ENCODE results near the gene OASL. TPM values are rescaled to one million over a fixed set of nuclear protein-coding genes. Genes with fewer than 3 reads are reported as not detected.

Gene OASL
- polyA plus RNA-seq, 3 donors: 9.9 to 14.9 (median 13.4) TPM

GRCh38 chr12:121001060-121001459 lies 38.0 kb downstream of the OASL start:
- H2AFZ ChIP-seq (ENCODE audit: insufficient read depth, low read depth, low read length, poor library complexity, severe bottlenecking): no peak overlapping the region
- no peak overlapping the region for H3K4me2 ChIP-seq (replicated peaks; ENCODE audit: extremely low read depth, low read length, poor library complexity, severe bottlenecking)
- H3K79me2 ChIP-seq (ENCODE audit: insufficient read depth, low read length): no peaks in the 10 kb centered on the region
- H4K20me1 ChIP-seq (ENCODE audit: insufficient read depth, low read length): no peaks in the 10 kb centered on the region
- H3K4me1 ChIP-seq (ENCODE audit: control insufficient read depth in 1 of 2, insufficient read depth in 2 of 2, low read length in 2 of 2): no peaks in the 10 kb centered on the region
- Mint-ChIP-seq H3K36me3 (peaks cover 29 to 47% of the 10 kb centered on the region in 2 donors), H3K27me3 (ENCODE audit: low read depth in 3 of 3) (peaks cover 2 to 5% (median 3%) of the 10 kb centered on the region in 3 donors), H3K4me1 (peaks cover 1% of the 10 kb centered on the region), H3K27ac (no peak overlapping the region), H3K9me3 (peaks cover 0 to 1% (median 0%) of the 10 kb centered on the region in 7 donors), H3K4me3 (no peak overlapping the region)
- peaks cover 26 to 47% of the 10 kb centered on the region in 2 donors for H3K36me3 ChIP-seq (replicated peaks in 1 of 2; ENCODE audit: control insufficient read depth in 1 of 2, insufficient read depth in 2 of 2, low read length in 2 of 2)
- H3K27me3 ChIP-seq (ENCODE audit: control insufficient read depth in 2 of 2, insufficient read depth in 2 of 2, low read length in 2 of 2): no peaks in the 10 kb centered on the region
- intact Hi-C loops (cut with micrococcal nuclease): loop anchor here in 1 of 2 donors (10.0 kb wide), 1 partner anchor 234 kb away; no protein-coding TSS in a partner anchor
- H3K4me3 ChIP-seq (replicated peaks in 1 of 3; ENCODE audit: low read depth in 2 of 3, low read length in 3 of 3): no peak overlapping the region
- H3K9me3 ChIP-seq (replicated peaks in 1 of 2; ENCODE audit: control insufficient read depth in 1 of 2, insufficient read depth in 1 of 2, low read length in 2 of 2): no peaks in the 10 kb centered on the region
- DNase-seq: no peak
- TF ChIP-seq CTCF (IDR thresholded peaks at IDR 0.05): no peak
- 83% methylated on average over 8 of the region's 11 CpGs for WGBS (ENCODE audit: insufficient coverage)
- H3K27ac ChIP-seq (ENCODE audit: low read depth in 1 of 2, low read length in 2 of 2): no peak overlapping the region
- H3K9ac ChIP-seq (ENCODE audit: insufficient read depth, low read length, poor library complexity, severe bottlenecking): no peak overlapping the region

- H3K79me2 ChIP-seq (ENCODE audit: insufficient read depth, low read length): no peaks in the 10 kb centered on the region
- no peak for TF ChIP-seq CTCF (IDR thresholded peaks at IDR 0.05)
- no peak overlapping the region for H3K27ac Mint-ChIP-seq
- peaks cover 2 to 3% (median 3%) of the 10 kb centered on the region in 3 donors for H3K27me3 Mint-ChIP-seq (ENCODE audit: low read depth in 3 of 3)
- peaks cover 29 to 42% of the 10 kb centered on the region in 2 donors for H3K36me3 Mint-ChIP-seq
- no peaks in the 10 kb centered on the region for H3K4me1 ChIP-seq (ENCODE audit: control insufficient read depth in 1 of 2, insufficient read depth in 2 of 2, low read length in 2 of 2)
- H3K36me3 ChIP-seq (replicated peaks in 1 of 2; ENCODE audit: control insufficient read depth in 1 of 2, insufficient read depth in 2 of 2, low read length in 2 of 2): peaks cover 26 to 42% of the 10 kb centered on the region in 2 donors
- no peak overlapping the region for H3K4me3 ChIP-seq (replicated peaks in 1 of 3; ENCODE audit: low read depth in 2 of 3, low read length in 3 of 3)
- WGBS (ENCODE audit: insufficient coverage): 89% methylated on average over 7 of the region's 11 CpGs
- peaks cover 0 to 1% (median 0%) of the 10 kb centered on the region in 7 donors for H3K9me3 Mint-ChIP-seq
- no peaks in the 10 kb centered on the region for H3K27me3 ChIP-seq (ENCODE audit: control insufficient read depth in 2 of 2, insufficient read depth in 2 of 2, low read length in 2 of 2)
- H3K9me3 ChIP-seq (replicated peaks in 1 of 2; ENCODE audit: control insufficient read depth in 1 of 2, insufficient read depth in 1 of 2, low read length in 2 of 2): no peaks in the 10 kb centered on the region
- no peak overlapping the region for H3K4me2 ChIP-seq (replicated peaks; ENCODE audit: extremely low read depth, low read length, poor library complexity, severe bottlenecking)
- H4K20me1 ChIP-seq (ENCODE audit: insufficient read depth, low read length): no peaks in the 10 kb centered on the region
- H2AFZ ChIP-seq (ENCODE audit: insufficient read depth, low read depth, low read length, poor library complexity, severe bottlenecking): no peak overlapping the region
- intact Hi-C loops (cut with micrococcal nuclease): loop anchor here in 1 of 2 donors (10.0 kb wide), 1 partner anchor 234 kb away; no protein-coding TSS in a partner anchor
- H3K9ac ChIP-seq (ENCODE audit: insufficient read depth, low read length, poor library complexity, severe bottlenecking): no peak overlapping the region
- H3K4me1 Mint-ChIP-seq: peaks cover 1% of the 10 kb centered on the region
- DNase-seq: no peak
- H3K27ac ChIP-seq (ENCODE audit: low read depth in 1 of 2, low read length in 2 of 2): no peak overlapping the region
- H3K4me3 Mint-ChIP-seq: no peak overlapping the region
Observed at GRCh38 chr12:121000530-121000929, 38.5 kb downstream of the OASL start.

Data from CD14-positive monocyte (primary cell).